ENCODE data around the gene TRIM17.

TRIM17 gene

GRCh38 chr1:228398741-228399461, 17.8 kb downstream of the TRIM17 start:
- TF ChIP-seq SPI1 (IDR thresholded peaks at IDR 0.05; ENCODE audit: low read depth, low read length) (no peak), POU2F2 (IDR thresholded peaks at IDR 0.05; ENCODE audit: low read depth, low read length) (no peak), POLR2AphosphoS5 (IDR thresholded peaks at IDR 0.05; ENCODE audit: low read depth, low read length) (no peak), POLR2A (IDR thresholded peaks at IDR 0.05; ENCODE audit: low read depth, low read length) (no peak), TAF1 (IDR thresholded peaks at IDR 0.05; ENCODE audit: low read depth, low read length) (no peak), PAX5 (IDR thresholded peaks at IDR 0.05; ENCODE audit: insufficient read depth, low read length, severe bottlenecking) (no peak)
- no peak for DNase-seq (ENCODE audit: insufficient read length, low spot score)
- no peak for FAIRE-seq

- FAIRE-seq = no peak
- no peak for DNase-seq (ENCODE audit: insufficient read length, low spot score)
- no peak for TF ChIP-seq TAF1 (IDR thresholded peaks at IDR 0.05; ENCODE audit: low read depth, low read length)
- TF ChIP-seq POLR2AphosphoS5 (IDR thresholded peaks at IDR 0.05; ENCODE audit: low read depth, low read length) = no peak
- TF ChIP-seq POU2F2 (IDR thresholded peaks at IDR 0.05; ENCODE audit: low read depth, low read length) = no peak
- TF ChIP-seq SPI1 (IDR thresholded peaks at IDR 0.05; ENCODE audit: low read depth, low read length) = no peak
- no peak for TF ChIP-seq PAX5 (IDR thresholded peaks at IDR 0.05; ENCODE audit: insufficient read depth, low read length, severe bottlenecking)
- TF ChIP-seq POLR2A (IDR thresholded peaks at IDR 0.05; ENCODE audit: low read depth, low read length) = no peak
These were observed 18.7 kb downstream of the TRIM17 start for GRCh38 chr1:228397966-228398365.

- no peak for FAIRE-seq
- TF ChIP-seq SPI1 (IDR thresholded peaks at IDR 0.05; ENCODE audit: low read depth, low read length) = no peak
- TF ChIP-seq TAF1 (IDR thresholded peaks at IDR 0.05; ENCODE audit: low read depth, low read length) = no peak
- no peak for TF ChIP-seq PAX5 (IDR thresholded peaks at IDR 0.05; ENCODE audit: insufficient read depth, low read length, severe bottlenecking)
- TF ChIP-seq POLR2AphosphoS5 (IDR thresholded peaks at IDR 0.05; ENCODE audit: low read depth, low read length) = no peak
- TF ChIP-seq POLR2A (IDR thresholded peaks at IDR 0.05; ENCODE audit: low read depth, low read length) = no peak
- no peak for TF ChIP-seq POU2F2 (IDR thresholded peaks at IDR 0.05; ENCODE audit: low read depth, low read length)
- DNase-seq (ENCODE audit: insufficient read length, low spot score) = no peak
These were observed 19.6 kb downstream of the TRIM17 start for GRCh38 chr1:228396770-228397662.

- no peak for DNase-seq (ENCODE audit: insufficient read length, low spot score)
- FAIRE-seq = no peak
- TF ChIP-seq PAX5 (IDR thresholded peaks at IDR 0.05; ENCODE audit: insufficient read depth, low read length, severe bottlenecking) (no peak), POU2F2 (IDR thresholded peaks at IDR 0.05; ENCODE audit: low read depth, low read length) (no peak), TAF1 (IDR thresholded peaks at IDR 0.05; ENCODE audit: low read depth, low read length) (no peak), POLR2AphosphoS5 (IDR thresholded peaks at IDR 0.05; ENCODE audit: low read depth, low read length) (no peak), SPI1 (IDR thresholded peaks at IDR 0.05; ENCODE audit: low read depth, low read length) (no peak), POLR2A (IDR thresholded peaks at IDR 0.05; ENCODE audit: low read depth, low read length) (no peak)
These were observed 21.9 kb downstream of the TRIM17 start for GRCh38 chr1:228394571-228395394.

- TF ChIP-seq POLR2AphosphoS5 (IDR thresholded peaks at IDR 0.05; ENCODE audit: low read depth, low read length) (no peak), POU2F2 (IDR thresholded peaks at IDR 0.05; ENCODE audit: low read depth, low read length) (no peak), TAF1 (IDR thresholded peaks at IDR 0.05; ENCODE audit: low read depth, low read length) (no peak), POLR2A (IDR thresholded peaks at IDR 0.05; ENCODE audit: low read depth, low read length) (no peak), PAX5 (IDR thresholded peaks at IDR 0.05; ENCODE audit: insufficient read depth, low read length, severe bottlenecking) (no peak), SPI1 (IDR thresholded peaks at IDR 0.05; ENCODE audit: low read depth, low read length) (no peak)
- no peak for DNase-seq (ENCODE audit: insufficient read length, low spot score)
- no peak for FAIRE-seq
These were observed 22.7 kb downstream of the TRIM17 start for GRCh38 chr1:228393811-228394570.

GRCh38 chr1:228393268-228393701, 23.4 kb downstream of the TRIM17 start:
- FAIRE-seq = no peak
- TF ChIP-seq POU2F2 (IDR thresholded peaks at IDR 0.05; ENCODE audit: low read depth, low read length) (no peak), POLR2A (IDR thresholded peaks at IDR 0.05; ENCODE audit: low read depth, low read length) (no peak), PAX5 (IDR thresholded peaks at IDR 0.05; ENCODE audit: insufficient read depth, low read length, severe bottlenecking) (no peak), POLR2AphosphoS5 (IDR thresholded peaks at IDR 0.05; ENCODE audit: low read depth, low read length) (no peak), SPI1 (IDR thresholded peaks at IDR 0.05; ENCODE audit: low read depth, low read length) (no peak), TAF1 (IDR thresholded peaks at IDR 0.05; ENCODE audit: low read depth, low read length) (no peak)
- DNase-seq (ENCODE audit: insufficient read length, low spot score) = no peak

- no peak for TF ChIP-seq PAX5 (IDR thresholded peaks at IDR 0.05; ENCODE audit: insufficient read depth, low read length, severe bottlenecking)
- peak; percentile 19; the same call in 1 of the 2 replicates for TF ChIP-seq POLR2A (IDR thresholded peaks at IDR 0.05; ENCODE audit: low read depth, low read length)
- TF ChIP-seq POLR2AphosphoS5 (IDR thresholded peaks at IDR 0.05; ENCODE audit: low read depth, low read length) = no peak
- TF ChIP-seq POU2F2 (IDR thresholded peaks at IDR 0.05; ENCODE audit: low read depth, low read length) = no peak
- DNase-seq (ENCODE audit: insufficient read length, low spot score) = no peak
- FAIRE-seq = no peak
These were observed 24.3 kb downstream of the TRIM17 start for GRCh38 chr1:228392111-228392936.

Measured in GM12891 (cell line).